ENCODE data around the gene TOGARAM1.

TOGARAM1 gene

GRCh38 chr14:44989497-44990440 lies 27.8 kb downstream of the TOGARAM1 start:
- Histone ChIP-seq H3K4me1 (ENCODE audit: control insufficient read depth, insufficient read depth, low read length) (no peaks in the 10 kb centered on the region), H3K36me3 (ENCODE audit: control insufficient read depth, insufficient read depth, low read length) (no peaks in the 10 kb centered on the region), H3K27me3 (ENCODE audit: control insufficient read depth, insufficient read depth, low read length) (no peaks in the 10 kb centered on the region), H3K9ac (ENCODE audit: low read length) (no peak overlapping the region), H3K4me3 (ENCODE audit: low read depth, low read length) (no peak overlapping the region), H3K27ac (ENCODE audit: low read depth, low read length) (no peak overlapping the region), H3K9me3 (ENCODE audit: control insufficient read depth, insufficient read depth, low read depth, low read length) (no peaks in the 10 kb centered on the region)

GRCh38 chr14:44990533-44990932 lies 28.5 kb downstream of the TOGARAM1 start:
- Histone ChIP-seq H3K4me3 (ENCODE audit: low read depth, low read length) (no peak overlapping the region), H3K9ac (ENCODE audit: low read length) (no peak overlapping the region), H3K4me1 (ENCODE audit: control insufficient read depth, insufficient read depth, low read length) (no peaks in the 10 kb centered on the region), H3K27ac (ENCODE audit: low read depth, low read length) (no peak overlapping the region), H3K36me3 (ENCODE audit: control insufficient read depth, insufficient read depth, low read length) (no peaks in the 10 kb centered on the region), H3K27me3 (ENCODE audit: control insufficient read depth, insufficient read depth, low read length) (no peaks in the 10 kb centered on the region), H3K9me3 (ENCODE audit: control insufficient read depth, insufficient read depth, low read depth, low read length) (no peaks in the 10 kb centered on the region)

DNA sequence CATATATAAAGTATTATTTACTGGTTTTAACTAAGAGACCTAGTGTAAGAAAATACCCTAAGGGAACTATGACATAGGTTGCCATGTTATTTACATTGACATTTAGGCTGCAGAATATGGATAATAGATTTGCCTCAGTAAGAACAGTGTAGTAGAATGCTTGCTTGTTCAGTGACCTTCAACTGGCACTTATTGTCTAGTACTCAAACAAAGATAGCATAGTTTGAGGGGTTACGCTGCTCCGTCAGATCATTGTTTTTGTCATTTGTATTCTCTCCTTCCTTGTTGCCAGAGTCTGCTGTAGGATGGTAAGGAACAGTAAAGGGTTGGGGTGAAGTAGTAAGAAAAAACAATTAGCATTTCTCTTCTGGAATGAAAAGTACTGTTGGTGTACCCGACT lies 33.2 kb downstream of the TOGARAM1 start:
- no peak overlapping the region for H3K9ac ChIP-seq (ENCODE audit: low read length)
- H3K27ac ChIP-seq (ENCODE audit: low read depth, low read length): no peak overlapping the region
- H3K4me3 ChIP-seq (ENCODE audit: low read depth, low read length): no peak overlapping the region
- peaks cover 6% of the 10 kb centered on the region for H3K36me3 ChIP-seq (ENCODE audit: control insufficient read depth, insufficient read depth, low read length)
- no peaks in the 10 kb centered on the region for H3K27me3 ChIP-seq (ENCODE audit: control insufficient read depth, insufficient read depth, low read length)
- H3K4me1 ChIP-seq (ENCODE audit: control insufficient read depth, insufficient read depth, low read length): no peaks in the 10 kb centered on the region
- no peaks in the 10 kb centered on the region for H3K9me3 ChIP-seq (ENCODE audit: control insufficient read depth, insufficient read depth, low read depth, low read length)

DNA sequence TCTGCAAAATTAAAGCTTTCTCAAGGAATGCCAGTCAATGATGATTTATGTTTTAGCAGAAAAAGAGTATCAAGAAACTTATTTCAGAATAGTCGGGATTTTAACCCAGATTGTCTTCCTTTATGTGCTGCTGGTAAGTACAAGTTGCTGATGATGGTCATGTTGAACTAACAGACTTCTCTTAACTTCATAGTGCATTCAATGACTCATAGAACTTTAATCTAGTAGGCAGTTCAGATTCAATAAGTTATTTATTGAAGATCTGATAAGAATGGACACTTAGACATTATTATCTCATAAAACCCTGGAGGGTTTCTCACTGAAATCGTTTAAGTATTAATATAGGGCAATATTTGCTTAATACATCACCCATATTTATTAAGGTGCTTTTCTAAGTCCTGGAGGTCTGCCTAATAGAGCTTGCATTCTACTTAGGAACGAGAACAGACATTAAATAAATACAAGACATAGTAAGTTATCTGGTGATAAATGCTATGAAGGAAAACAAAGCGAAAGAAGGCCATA lies 33.8 kb downstream of the TOGARAM1 start:
- Histone ChIP-seq H3K36me3 (ENCODE audit: control insufficient read depth, insufficient read depth, low read length) (peaks cover 6% of the 10 kb centered on the region), H3K27me3 (ENCODE audit: control insufficient read depth, insufficient read depth, low read length) (no peaks in the 10 kb centered on the region), H3K4me1 (ENCODE audit: control insufficient read depth, insufficient read depth, low read length) (no peaks in the 10 kb centered on the region), H3K9me3 (ENCODE audit: control insufficient read depth, insufficient read depth, low read depth, low read length) (no peaks in the 10 kb centered on the region), H3K4me3 (ENCODE audit: low read depth, low read length) (no peak overlapping the region), H3K27ac (ENCODE audit: low read depth, low read length) (no peak overlapping the region), H3K9ac (ENCODE audit: low read length) (no peak overlapping the region)

DNA sequence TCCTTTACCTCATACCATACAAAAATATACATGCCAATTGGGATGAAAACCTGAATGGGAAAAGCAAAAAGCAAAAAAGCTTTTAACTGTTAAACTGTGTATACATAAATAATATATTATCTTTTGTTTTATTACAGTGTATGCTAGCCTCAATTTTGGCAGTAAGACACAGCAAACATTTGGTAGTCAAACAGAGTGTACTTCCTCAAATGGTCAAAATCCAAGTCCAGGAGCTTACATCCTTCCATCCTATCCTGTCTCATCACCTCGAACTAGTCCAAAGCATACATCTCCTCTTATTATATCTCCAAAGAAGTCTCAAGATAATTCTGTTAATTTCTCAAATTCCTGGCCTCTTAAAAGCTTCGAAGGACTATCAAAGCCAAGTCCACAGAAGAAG lies 41.9 kb downstream of the TOGARAM1 start:
- Histone ChIP-seq H3K27ac (ENCODE audit: low read depth, low read length) (no peak overlapping the region), H3K4me1 (ENCODE audit: control insufficient read depth, insufficient read depth, low read length) (no peaks in the 10 kb centered on the region), H3K27me3 (ENCODE audit: control insufficient read depth, insufficient read depth, low read length) (no peaks in the 10 kb centered on the region), H3K36me3 (ENCODE audit: control insufficient read depth, insufficient read depth, low read length) (no peaks in the 10 kb centered on the region; the same call in 1 of the 2 replicates), H3K4me3 (ENCODE audit: low read depth, low read length) (no peak overlapping the region), H3K9ac (ENCODE audit: low read length) (no peak overlapping the region), H3K9me3 (ENCODE audit: control insufficient read depth, insufficient read depth, low read depth, low read length) (no peaks in the 10 kb centered on the region)

- Histone ChIP-seq H3K27me3 (ENCODE audit: control insufficient read depth, insufficient read depth, low read length) (no peaks in the 10 kb centered on the region), H3K36me3 (ENCODE audit: control insufficient read depth, insufficient read depth, low read length) (peaks cover 12% of the 10 kb centered on the region), H3K9ac (ENCODE audit: low read length) (no peak overlapping the region), H3K4me3 (ENCODE audit: low read depth, low read length) (no peak overlapping the region), H3K27ac (ENCODE audit: low read depth, low read length) (no peak overlapping the region), H3K9me3 (ENCODE audit: control insufficient read depth, insufficient read depth, low read depth, low read length) (no peaks in the 10 kb centered on the region), H3K4me1 (ENCODE audit: control insufficient read depth, insufficient read depth, low read length) (no peaks in the 10 kb centered on the region)
These were observed 53.1 kb downstream of the TOGARAM1 start for GRCh38 chr14:45015133-45015532.

GRCh38 chr14:45028107-45028626 lies 66.2 kb downstream of the TOGARAM1 start:
- Histone ChIP-seq H3K27me3 (ENCODE audit: control insufficient read depth, insufficient read depth, low read length) (no peaks in the 10 kb centered on the region), H3K4me1 (ENCODE audit: control insufficient read depth, insufficient read depth, low read length) (no peaks in the 10 kb centered on the region), H3K4me3 (ENCODE audit: low read depth, low read length) (no peak overlapping the region), H3K27ac (ENCODE audit: low read depth, low read length) (no peak overlapping the region), H3K9ac (ENCODE audit: low read length) (no peak overlapping the region), H3K9me3 (ENCODE audit: control insufficient read depth, insufficient read depth, low read depth, low read length) (no peaks in the 10 kb centered on the region), H3K36me3 (ENCODE audit: control insufficient read depth, insufficient read depth, low read length) (peaks cover 22% of the 10 kb centered on the region)

DNA sequence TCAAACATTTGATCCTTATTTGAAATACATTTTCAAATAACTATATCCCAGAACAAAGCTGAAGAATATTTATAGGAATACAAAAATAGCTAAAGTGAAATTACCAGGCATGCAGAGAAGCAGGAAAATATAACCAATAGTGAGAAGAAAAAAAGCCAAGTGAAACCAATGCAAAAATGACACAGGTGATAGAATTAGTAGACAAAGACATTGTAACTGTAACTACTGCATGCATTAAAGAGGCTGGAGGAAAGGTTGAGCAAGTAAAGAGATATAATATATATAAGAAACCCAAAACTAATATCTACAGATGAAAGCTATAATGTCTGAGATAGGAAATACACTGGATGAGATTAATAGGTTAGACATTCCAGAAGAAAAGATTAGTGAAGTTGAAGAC lies 72.7 kb downstream of the TOGARAM1 start:
- H3K9me3 ChIP-seq (ENCODE audit: control insufficient read depth, insufficient read depth, low read depth, low read length): peaks cover 22% of the 10 kb centered on the region
- H3K27me3 ChIP-seq (ENCODE audit: control insufficient read depth, insufficient read depth, low read length): no peaks in the 10 kb centered on the region
- H3K27ac ChIP-seq (ENCODE audit: low read depth, low read length): no peak overlapping the region
- no peak overlapping the region for H3K4me3 ChIP-seq (ENCODE audit: low read depth, low read length)
- peaks cover 44% of the 10 kb centered on the region for H3K36me3 ChIP-seq (ENCODE audit: control insufficient read depth, insufficient read depth, low read length)
- no peak overlapping the region for H3K9ac ChIP-seq (ENCODE audit: low read length)
- H3K4me1 ChIP-seq (ENCODE audit: control insufficient read depth, insufficient read depth, low read length): no peaks in the 10 kb centered on the region

GRCh38 chr14:45038256-45038655 lies 76.3 kb downstream of the TOGARAM1 start:
- H3K27me3 ChIP-seq (ENCODE audit: control insufficient read depth, insufficient read depth, low read length): no peaks in the 10 kb centered on the region
- H3K4me3 ChIP-seq (ENCODE audit: low read depth, low read length): no peak overlapping the region
- no peaks in the 10 kb centered on the region for H3K4me1 ChIP-seq (ENCODE audit: control insufficient read depth, insufficient read depth, low read length)
- H3K36me3 ChIP-seq (ENCODE audit: control insufficient read depth, insufficient read depth, low read length): peaks cover 34% of the 10 kb centered on the region
- no peak overlapping the region for H3K27ac ChIP-seq (ENCODE audit: low read depth, low read length)
- peaks cover 22% of the 10 kb centered on the region for H3K9me3 ChIP-seq (ENCODE audit: control insufficient read depth, insufficient read depth, low read depth, low read length)
- no peak overlapping the region for H3K9ac ChIP-seq (ENCODE audit: low read length)

DNA sequence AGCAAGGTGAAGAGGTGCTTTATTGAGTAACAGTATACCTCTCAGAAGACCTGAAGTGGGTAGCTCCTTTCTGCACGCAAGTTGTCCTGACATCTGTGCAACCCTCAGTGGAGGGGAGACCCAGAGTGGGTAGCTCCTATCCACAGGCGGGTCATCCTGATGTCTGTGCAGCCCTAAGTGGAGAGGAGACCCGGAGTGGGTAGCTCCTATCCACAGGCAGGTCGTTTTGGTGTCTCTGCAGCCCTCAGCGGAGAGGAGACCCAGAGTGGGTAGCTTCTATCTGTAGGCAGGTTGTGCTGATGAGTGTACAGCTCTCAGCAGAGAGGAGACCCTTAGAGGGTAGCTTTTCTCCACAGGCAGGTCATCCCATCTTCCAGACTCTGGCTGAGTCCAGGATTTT lies 76.9 kb downstream of the TOGARAM1 start:
- Histone ChIP-seq H3K4me1 (ENCODE audit: control insufficient read depth, insufficient read depth, low read length) (no peaks in the 10 kb centered on the region), H3K27ac (ENCODE audit: low read depth, low read length) (no peak overlapping the region), H3K27me3 (ENCODE audit: control insufficient read depth, insufficient read depth, low read length) (no peaks in the 10 kb centered on the region), H3K36me3 (ENCODE audit: control insufficient read depth, insufficient read depth, low read length) (peaks cover 38% of the 10 kb centered on the region), H3K9me3 (ENCODE audit: control insufficient read depth, insufficient read depth, low read depth, low read length) (peaks cover 22% of the 10 kb centered on the region), H3K4me3 (ENCODE audit: low read depth, low read length) (no peak overlapping the region), H3K9ac (ENCODE audit: low read length) (no peak overlapping the region)

- H3K36me3 ChIP-seq (ENCODE audit: control insufficient read depth, insufficient read depth, low read length): peaks cover 33% of the 10 kb centered on the region
These were observed 77.4 kb downstream of the TOGARAM1 start for GRCh38 chr14:45039390-45039789.

More at GRCh38 chr14:45039390-45039789, 77.4 kb downstream of the TOGARAM1 start:
- Histone ChIP-seq H3K4me1 (ENCODE audit: control insufficient read depth, insufficient read depth, low read length) (no peaks in the 10 kb centered on the region), H3K9ac (ENCODE audit: low read length) (no peak overlapping the region), H3K27ac (ENCODE audit: low read depth, low read length) (no peak overlapping the region), H3K9me3 (ENCODE audit: control insufficient read depth, insufficient read depth, low read depth, low read length) (peaks cover 22% of the 10 kb centered on the region), H3K27me3 (ENCODE audit: control insufficient read depth, insufficient read depth, low read length) (no peaks in the 10 kb centered on the region), H3K4me3 (ENCODE audit: low read depth, low read length) (no peak overlapping the region)

All from HUES6 (cell line).